Loucy (cell line): ENCODE data around the gene SMIM29.

Experiments
- EZH2phosphoT487 ChIP-seq: fragments of 200-600 bp; IDR thresholded peaks from 2 replicates; pipeline ENCODE4 v1.6.1; 2018; ENCODE audit warnings: antibody characterized with exemption, mild to moderate bottlenecking, moderate library complexity, borderline replicate concordance
- TF ChIP-seq, protein P1 (sequence below): fragments of 200-600 bp; sonication (generic); conservative IDR thresholded peaks from 2 replicates; pipeline ENCODE4 v1.5.1; 2014; ENCODE audit warnings: mild to moderate bottlenecking, antibody characterized with exemption, low read length

DNA sequence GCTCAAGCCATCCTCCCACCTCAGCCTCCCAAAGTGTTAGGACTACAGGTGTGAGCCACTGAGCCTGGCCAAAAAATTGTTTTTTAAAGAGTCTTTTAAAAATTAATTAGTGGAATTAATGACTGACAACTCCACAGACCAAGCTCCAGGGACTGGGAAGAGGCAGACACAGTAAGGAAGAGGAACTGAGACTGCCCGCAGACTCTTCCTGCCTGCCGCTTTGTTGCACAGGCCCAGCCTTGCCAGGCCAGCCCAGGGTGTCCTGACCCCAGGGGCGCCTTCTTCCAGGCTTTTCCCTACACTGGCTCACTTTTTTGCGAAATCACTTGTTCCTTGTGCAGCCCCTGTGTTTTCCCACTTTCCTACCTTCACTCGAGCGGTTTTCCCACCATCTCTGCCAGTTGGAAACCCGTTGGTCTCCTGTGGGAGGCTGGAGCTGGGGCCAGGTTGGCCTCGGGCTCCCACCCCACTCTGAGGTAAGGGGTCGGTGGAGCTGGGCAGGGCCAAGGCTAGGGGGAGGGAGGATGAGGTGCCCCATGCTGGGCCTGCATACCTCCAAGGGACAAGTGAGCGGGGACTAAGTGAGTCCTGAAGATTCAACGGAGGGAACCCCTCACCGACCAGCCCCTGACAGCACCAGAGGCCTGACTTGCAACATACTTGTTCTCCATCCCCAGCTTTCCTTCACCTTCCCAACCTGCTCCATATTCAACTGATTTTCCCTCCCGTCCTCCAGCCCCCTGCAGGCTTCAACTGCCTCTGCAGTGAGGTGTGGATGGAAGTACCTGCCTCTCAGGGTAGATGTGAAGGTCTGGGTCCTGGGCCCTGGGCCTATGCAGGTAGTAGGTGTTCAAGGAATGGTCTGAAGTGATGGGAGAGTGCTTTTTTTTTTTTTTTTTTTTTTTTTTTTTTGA, 23.5 kb upstream of the SMIM29 start:
- TF ChIP-seq, protein P1, sequence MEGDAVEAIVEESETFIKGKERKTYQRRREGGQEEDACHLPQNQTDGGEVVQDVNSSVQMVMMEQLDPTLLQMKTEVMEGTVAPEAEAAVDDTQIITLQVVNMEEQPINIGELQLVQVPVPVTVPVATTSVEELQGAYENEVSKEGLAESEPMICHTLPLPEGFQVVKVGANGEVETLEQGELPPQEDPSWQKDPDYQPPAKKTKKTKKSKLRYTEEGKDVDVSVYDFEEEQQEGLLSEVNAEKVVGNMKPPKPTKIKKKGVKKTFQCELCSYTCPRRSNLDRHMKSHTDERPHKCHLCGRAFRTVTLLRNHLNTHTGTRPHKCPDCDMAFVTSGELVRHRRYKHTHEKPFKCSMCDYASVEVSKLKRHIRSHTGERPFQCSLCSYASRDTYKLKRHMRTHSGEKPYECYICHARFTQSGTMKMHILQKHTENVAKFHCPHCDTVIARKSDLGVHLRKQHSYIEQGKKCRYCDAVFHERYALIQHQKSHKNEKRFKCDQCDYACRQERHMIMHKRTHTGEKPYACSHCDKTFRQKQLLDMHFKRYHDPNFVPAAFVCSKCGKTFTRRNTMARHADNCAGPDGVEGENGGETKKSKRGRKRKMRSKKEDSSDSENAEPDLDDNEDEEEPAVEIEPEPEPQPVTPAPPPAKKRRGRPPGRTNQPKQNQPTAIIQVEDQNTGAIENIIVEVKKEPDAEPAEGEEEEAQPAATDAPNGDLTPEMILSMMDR: no peak; the same call in 1 of the 2 replicates
- no peak for TF ChIP-seq EZH2phosphoT487
